GM18951 (cell line): ENCODE results near the gene ZNF248.

Experiments
- POLR2A ChIP-seq: IDR thresholded peaks from 4 replicates; pipeline ENCODE4 v1.6.1; 2011; ENCODE audit warnings: mild to moderate bottlenecking; ENCODE audit not compliant: insufficient read length, insufficient read depth; ENCODE audit errors: extremely low read depth
- in situ Hi-C: fragments of 300-500 bp; cut with MboI; formaldehyde crosslinking; loops from one replicate; pipeline ENCODE4 v1.12.0; 2022; ENCODE audit warnings: low sequenced_read_pairs, mixed read lengths, inconsistent platforms; ENCODE audit not compliant: unreplicated experiment

The ZNF248 gene

GRCh38 chr10:37857287-37858211 is at the start of gene ZNF248:
ZNF248 (minus strand) TSS chr10:37857610; CDS start chr10:37856310, 1,300 bp downstream.
- in situ Hi-C loops: no loop called here
- TF ChIP-seq POLR2A: peak; percentile 99

- no peak for TF ChIP-seq POLR2A
- in situ Hi-C loops: no loop called here
Observed at GRCh38 chr10:37906382-37906781, 49.0 kb upstream of the ZNF248 start.

- TF ChIP-seq POLR2A: no peak
- in situ Hi-C loops: no loop called here
Observed at GRCh38 chr10:37896436-37896835, 39.0 kb upstream of the ZNF248 start.

GRCh38 chr10:37895674-37896073 is 38.3 kb upstream of the ZNF248 start:
- TF ChIP-seq POLR2A: no peak
- in situ Hi-C loops: no loop called here

GRCh38 chr10:37885850-37886249 is 28.4 kb upstream of the ZNF248 start:
- no peak for TF ChIP-seq POLR2A
- in situ Hi-C loops: no loop called here

GRCh38 chr10:37872955-37873354 is 15.5 kb upstream of the ZNF248 start:
- in situ Hi-C loops: no loop called here
- no peak for TF ChIP-seq POLR2A

GRCh38 chr10:37872283-37872682 is 14.9 kb upstream of the ZNF248 start:
- TF ChIP-seq POLR2A: no peak
- in situ Hi-C loops: no loop called here

GRCh38 chr10:37871568-37872251 is 14.3 kb upstream of the ZNF248 start:
- TF ChIP-seq POLR2A: no peak
- in situ Hi-C loops: no loop called here

GRCh38 chr10:37871143-37871542 is 13.7 kb upstream of the ZNF248 start:
- in situ Hi-C loops: no loop called here
- no peak for TF ChIP-seq POLR2A

GRCh38 chr10:37868796-37869195 is 11.4 kb upstream of the ZNF248 start:
- no peak for TF ChIP-seq POLR2A
- in situ Hi-C loops: no loop called here

GRCh38 chr10:37865957-37866803 is 8.8 kb upstream of the ZNF248 start:
- in situ Hi-C loops: no loop called here
- TF ChIP-seq POLR2A: no peak

- in situ Hi-C loops: no loop called here
- no peak for TF ChIP-seq POLR2A
Observed at GRCh38 chr10:37865264-37865663, 7.9 kb upstream of the ZNF248 start.
